HG02852 (cell line): ENCODE measurements around the gene CAMK2B.

Source experiments
- ATAC-seq: cut with Tn5 transposase; IDR thresholded peaks from one replicate; pipeline ENCODE4 v1.9.1; 2021; ENCODE audit warnings: mild to moderate bottlenecking, moderate library complexity; ENCODE audit not compliant: unreplicated experiment

CAMK2B gene

DNA sequence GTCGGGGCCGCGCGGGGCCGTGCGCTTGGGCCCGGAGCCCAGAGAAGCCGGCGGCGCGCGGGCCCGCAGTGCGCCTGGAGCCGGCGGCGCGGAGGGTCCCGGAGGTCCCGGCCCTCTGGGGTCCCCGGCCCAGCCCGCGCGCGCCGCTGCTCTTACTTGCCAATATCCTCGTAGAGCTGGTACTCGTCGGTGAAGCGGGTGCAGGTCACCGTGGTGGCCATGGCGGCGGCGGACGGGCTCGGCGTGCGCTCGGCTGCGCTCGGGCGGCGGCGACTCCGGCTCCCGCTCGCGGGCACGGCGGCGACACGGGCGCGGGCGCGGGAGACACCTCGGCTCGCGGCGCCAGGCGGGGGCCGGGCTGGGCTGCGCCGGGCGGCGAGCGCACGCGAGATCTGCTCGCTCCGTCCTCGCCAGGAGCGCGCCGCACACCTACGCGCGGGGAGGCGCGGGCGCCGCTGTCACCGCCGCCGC, at the start of gene CAMK2B:
TSS of gene CAMK2B (minus strand) at position 394 of the 471 bp plus-strand sequence. CDS start at position 221, 173 bp downstream.
- no peak for ATAC-seq

DNA sequence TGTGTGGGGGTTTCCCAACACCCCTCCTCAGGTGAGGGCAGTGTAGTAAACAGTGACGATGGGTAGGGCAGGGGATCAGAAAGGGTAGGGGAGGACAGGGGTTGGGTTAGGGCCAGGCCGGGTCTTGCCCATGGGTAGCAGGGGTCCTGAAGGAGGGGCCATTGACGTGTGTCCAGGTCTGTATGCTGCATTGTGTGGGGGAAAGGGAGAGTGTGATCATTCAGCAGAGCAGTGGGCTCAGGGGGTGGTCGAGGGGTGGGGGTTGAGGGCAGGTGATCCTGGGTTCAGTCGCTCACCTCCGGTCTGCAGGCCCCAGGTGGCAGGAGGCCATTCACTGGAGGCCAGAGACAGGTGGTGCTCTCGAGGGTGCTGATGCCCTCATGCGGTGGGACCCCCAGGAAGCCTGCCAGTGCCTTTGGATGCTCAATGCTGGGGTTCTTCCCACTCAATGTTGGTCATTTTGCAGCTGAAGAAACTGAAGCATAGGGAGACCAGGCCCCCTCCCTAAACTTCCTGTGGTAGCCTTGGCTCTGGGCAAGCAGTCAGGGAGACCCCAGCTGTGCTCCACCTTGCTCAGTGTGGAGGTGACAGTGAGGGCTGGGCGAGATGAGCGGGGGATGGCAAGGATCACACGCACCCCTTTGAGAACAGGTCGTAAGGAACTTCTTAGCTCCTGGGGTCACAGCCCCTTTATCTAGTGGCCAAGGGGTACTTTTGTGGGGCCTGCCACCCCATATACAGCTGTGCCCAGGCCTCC, 48.8 kb upstream of the CAMK2B start:
- no peak for ATAC-seq

DNA sequence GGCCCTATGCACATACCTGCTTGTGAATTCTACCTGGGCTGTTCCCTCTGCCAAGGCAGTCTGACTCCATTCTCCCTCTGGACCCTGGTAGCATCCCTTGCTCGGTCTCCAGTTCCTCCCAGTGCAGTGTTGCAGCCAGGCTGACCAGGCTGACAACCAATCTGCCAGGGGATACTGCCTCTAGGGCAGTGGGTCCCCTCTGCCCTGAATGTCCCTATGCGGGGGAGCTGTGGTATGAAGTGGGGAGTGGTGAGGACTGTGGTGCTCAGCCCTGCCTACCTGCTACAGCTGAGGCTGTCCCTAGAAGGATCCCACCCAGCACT, 48.0 kb upstream of the CAMK2B start:
- no peak for ATAC-seq

DNA sequence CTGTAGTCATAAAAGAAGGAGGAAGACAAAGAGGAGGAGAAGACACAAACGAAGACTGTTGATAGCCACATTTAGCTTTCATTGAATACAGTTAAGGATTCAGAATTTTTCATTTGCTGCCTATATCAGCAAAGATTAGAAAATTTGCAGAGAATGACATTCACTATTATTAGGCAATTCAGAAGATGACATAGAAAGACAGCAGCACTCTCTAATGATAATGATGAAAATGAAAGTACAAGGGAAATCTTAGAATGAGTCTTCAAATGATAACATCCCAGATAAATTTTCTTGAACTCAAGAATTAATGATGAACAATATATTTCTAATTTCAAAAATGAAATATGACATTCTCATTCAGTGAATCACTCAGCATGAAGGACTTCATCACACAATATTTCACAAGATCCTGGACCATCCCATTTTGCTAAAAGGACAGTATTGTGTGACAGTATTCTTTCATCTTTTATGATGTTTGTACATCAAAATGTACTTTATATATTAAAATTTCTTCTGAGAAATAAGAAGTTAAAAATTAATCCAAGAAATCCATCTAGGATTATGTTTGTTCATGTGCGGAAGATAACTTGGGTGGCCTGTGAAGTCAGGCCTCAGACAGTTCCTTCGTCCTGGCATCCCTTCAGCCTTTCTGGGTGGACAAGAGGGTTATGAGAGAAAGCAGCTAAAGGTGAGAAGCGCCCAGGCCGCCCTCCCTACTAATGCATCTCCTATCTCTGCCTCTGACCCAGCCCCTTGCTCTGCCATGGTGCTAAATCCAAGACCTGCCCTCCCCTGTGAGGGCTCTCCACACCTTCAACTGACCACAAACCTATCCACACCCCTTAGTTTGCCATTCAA, 47.4 kb upstream of the CAMK2B start:
- no peak for ATAC-seq

DNA sequence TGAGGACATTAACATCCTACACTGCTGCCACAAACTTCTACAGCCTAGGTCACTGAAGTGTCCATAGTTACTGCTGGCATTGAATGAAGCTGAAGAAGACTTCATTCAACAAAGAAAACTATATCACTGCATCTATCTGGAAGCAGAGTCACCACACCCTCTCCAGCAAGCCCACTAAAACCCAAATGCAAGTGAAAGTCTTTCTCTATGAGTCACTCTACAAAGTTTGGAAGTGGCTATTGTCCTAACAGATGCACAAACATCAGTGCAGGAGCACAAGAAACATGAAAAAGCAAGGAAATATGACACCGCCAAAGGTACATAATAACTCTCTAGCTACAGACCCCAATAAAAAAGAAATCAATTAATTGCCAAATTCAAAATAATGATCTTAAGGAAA, 43.5 kb upstream of the CAMK2B start:
- no peak for ATAC-seq

DNA sequence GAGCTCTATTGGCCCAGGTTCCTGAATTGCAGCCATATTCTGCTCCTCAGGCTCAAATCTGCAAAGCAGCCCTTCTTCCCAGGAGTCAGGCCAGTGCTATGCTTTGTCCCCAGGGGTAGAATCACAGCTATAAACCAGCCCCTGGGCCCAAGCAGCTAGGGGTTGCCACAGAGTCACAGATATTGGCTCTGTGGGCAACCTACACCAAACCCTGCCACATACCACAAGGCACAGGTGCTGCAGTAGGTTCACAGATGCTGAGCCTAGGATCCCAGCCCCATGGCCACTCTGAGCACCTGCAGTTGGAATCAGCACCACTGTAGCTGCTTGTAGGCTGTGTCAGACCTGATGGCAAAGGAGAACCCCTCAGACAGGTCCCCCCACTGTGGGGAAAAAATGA, 43.1 kb upstream of the CAMK2B start:
- no peak for ATAC-seq

DNA sequence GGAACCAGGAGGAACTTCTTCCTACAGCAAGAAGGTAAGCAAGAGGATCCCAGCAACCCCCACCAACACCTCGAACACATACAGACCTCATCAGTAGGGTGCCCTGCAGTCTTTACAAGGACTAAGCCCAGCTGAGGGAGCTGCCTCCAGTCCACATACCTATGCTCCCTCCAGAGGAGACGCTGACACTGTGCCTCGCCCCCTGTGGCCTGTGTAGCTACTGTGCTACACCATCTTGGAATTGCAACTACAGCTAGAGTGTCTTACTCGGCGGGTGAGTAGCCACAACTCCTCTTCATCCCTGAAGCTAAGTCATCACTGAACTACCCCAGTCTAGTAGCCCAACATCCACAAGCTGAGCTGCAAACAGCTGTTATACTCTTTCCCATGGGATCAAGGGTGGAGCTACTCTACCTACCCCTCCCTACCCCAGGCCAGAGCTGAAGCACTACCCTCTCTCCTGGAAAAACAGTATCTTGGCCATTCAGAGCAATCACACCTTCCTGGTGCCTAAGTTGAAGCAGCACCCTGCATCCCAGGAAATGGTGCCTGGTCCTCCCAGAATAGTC, 42.2 kb upstream of the CAMK2B start:
- ATAC-seq, result no peak

DNA sequence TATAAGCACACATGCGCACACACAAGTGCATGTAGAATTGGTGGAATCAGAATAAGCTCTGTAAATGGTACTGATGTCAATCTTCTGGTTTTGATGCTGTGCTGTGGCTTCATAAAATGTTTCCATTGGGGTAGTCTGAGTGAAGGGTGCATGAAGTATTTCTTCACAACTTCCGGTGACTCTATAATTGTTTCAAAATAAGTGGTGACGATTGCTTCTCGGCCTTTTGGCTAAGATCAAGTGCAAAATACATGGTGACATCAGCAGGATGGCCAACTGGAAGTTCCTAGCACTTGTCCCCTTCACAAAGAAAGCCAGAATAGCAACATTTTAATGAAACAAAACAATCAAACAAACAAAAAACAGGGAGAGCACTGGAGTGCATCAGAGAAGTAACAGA, 41.6 kb upstream of the CAMK2B start:
- no peak for ATAC-seq

DNA sequence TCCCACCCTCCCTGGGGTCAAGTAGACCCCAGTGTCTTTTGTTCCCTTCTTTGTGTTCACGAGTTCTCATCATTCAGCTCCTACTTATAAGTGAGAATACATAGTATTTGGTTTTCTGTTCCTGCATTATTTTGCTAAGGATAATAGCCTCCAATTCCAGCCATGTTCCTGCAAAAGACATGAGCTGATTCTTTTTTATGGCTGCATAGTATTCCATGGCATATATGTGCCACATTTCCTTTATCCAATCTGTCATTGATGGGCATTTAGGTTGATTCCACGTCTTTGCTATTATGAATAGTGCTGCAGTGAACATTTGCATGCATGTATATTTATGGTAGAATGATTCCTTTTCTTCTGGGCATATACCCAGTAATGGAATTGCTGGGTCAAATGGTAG, 28.3 kb upstream of the CAMK2B start:
- no peak for ATAC-seq

DNA sequence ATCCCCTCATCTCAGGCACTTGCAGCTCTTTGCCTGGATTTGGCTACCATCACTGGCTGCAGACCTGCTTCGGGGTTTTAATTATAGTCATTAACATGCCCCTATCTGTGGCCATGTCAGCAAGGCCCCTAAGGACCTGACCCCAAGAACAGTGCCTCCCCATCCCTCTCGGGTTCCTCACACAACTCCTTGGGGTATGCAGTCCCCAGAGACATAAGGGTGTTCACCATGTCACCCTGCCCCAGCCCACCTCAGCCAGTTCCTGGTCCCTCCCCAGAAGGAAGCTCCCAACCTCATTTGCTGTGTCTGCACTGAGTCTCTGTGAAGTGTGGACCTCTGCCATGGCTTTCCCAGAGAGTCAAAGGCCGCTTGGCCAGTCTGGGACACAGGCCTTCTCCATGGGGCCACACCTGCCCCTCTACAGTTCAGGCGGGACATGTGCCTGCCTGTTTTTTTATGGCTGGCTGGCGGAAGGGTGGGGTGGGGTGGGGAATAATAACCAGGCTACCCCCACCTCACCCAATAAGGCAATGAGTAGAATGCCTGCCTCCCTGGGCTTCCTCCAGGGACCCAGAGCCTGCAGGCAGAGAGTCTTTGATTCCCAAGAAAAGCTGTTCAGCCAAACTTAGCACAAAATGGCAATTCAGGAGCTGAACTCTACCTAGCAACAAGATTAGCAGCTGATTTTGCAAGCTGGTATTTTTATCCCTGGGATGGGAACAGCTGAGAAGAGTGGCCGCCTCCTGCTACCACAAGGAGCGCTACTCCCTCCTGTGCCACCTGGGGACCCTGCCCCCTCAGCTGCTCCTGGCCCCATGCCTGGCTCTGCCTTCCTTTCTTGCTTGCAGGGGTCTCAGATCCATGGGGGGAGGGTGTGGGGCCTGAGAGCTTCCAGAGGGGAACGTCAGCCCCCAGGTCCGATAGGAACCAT, 23.7 kb upstream of the CAMK2B start:
- no peak for ATAC-seq

DNA sequence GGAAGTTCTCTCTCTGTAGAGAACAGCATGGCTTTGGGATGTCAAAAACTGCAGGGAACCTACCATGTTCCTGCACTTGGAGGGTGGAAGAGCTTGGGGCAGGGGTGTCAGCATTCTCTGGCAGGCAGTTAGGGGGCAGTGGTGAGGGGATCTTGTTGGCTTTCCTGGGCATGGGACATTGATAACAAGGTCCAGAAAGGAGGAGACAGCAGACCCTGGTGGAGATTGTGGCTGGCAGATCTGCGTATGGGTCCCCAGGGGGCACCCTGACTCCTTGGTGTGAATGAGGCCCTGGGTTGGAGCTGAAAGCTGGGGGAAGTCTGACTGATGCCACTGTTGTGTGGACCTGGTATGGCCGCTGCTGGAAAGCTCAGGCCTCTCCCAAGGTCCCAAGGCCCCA, 22.9 kb upstream of the CAMK2B start:
- ATAC-seq, result no peak

DNA sequence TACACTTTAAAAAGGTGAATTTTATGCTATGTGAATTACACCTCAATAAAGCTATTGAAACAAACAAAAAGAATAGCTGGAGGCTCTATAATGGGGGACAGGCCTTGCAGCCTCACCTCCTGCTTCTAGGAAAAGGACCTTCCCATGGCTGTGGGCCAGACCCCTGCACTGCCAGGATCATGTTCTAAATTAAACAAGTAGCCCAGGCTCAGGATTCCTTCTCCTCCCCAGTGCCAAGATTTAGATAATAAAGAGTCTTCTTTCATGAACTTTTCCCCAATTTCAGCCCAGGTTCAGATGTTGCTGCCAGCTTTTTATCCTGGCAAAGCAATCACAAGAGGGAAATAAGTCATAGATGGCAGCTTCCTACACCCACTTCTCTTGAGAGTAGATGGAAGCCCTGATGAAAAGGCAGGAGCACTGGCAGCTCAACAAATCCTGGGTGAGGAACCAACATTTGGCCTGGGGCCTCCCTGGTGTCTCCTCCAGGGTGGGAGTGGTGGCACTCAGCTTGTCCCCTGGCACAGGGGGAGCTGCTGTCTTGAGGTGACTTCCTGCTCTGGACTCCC, 22.2 kb upstream of the CAMK2B start:
- no peak for ATAC-seq

DNA sequence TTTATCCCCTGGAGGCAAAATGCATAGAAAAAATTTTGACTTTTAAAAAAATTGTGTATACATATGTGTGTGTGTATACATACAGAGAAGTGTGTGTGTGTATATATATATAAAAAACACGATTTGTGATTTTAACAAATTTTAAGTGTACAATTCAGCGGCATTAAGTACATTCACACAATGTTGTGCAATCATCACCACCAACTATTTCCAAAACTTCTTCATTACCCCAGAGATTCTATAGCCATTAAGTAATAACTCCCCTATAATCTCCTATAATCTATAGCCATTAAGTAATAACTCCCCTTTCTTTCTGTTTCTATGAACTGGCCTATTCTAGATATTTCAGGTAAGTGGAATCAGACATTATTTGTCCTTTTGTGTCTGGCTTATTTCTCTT, 20.7 kb upstream of the CAMK2B start:
- ATAC-seq, result no peak

DNA sequence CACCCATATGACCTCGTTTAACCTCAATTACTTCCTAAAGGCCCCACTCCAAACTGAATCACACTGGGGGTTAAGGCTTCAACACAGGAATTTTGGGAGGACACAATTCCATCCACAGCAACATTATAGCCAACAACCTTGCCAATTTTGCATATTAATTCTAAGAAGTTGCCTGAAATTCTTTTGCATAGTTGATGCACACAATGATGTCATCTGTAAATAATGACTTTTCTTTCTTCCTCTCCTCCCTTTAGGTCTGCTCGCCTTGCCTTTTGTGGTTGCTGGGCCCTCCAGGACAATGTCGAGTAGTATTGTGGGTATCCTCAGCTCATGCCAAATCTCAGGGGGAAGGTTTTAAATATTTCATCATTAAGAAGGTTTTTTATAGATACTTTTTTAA, 16.0 kb upstream of the CAMK2B start:
- ATAC-seq, result no peak

DNA sequence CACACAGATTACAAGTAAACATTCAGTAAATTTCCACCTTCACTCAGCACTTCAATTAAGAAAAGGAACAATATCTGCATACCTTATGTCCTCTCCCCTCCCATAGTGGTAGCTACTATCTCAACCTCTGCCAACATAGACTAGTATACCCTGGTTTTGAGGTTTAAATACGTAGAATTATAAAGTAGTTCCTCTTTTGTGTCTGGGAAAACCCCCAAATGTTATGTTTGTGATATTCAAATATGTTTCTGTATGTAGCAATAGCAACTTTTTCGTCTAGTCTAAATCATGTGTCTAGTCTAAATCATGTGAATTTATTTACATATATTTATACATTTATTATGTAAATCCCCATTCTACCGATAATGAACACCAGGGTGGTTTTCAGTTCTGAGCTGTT, 13.2 kb upstream of the CAMK2B start:
- no peak for ATAC-seq

DNA sequence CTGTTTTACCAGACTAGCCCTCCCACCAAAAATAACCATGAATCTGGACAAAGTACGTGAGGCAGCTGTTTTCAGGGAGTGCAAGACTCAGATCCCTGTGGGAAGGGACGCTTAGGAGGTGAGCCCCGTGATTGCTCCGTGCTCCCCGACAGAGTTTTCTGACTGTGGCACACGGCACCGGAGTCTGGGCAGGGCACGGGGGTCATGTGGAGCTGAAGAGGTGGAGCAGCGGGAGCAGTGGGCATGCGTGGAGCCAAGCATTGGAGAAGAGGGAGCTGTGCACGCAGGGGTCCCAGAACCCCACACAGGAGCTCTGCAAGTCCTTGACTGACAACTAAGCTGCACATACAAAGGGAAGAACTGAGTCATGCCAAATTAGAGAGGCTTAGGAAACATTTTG, 11.1 kb upstream of the CAMK2B start:
- no peak for ATAC-seq

DNA sequence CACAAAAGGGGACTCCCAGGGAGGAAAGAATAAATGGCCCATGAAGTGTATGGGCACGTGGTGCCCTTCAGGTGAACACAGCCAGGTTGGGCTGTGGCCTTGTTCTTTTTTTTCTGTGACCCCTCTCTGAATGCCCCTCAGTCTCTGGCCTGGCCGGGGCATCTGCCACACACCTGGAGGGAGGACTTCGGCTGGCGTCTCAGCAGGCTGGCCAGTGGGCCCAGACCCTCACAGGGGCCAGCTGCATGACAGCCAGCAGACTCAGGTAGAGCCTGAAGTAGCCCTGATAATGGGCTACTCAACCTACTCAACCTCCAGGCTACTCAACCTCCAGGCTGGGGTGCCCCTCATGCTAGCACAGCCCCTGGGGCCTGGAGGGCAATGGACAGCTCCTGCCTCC, 9.8 kb upstream of the CAMK2B start:
- no peak for ATAC-seq

DNA sequence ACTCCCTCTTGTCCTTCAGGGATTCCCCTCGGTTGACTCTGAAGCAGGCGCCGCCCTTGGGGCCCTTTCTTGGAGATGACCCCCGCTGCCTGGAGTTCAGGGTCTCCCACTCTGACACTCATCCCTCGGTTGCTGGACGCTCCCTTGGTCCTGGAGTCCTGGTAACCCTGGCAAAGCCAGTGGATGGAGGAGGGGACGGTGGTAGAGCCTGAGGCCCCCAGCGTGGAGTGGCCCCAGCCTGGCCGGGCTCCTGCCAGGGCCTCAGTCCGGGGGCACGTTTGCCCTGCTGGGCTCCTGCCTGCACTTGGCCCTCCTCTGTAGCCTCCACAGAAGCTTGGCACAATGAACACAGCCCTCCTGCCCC, 9.3 kb upstream of the CAMK2B start:
- no peak for ATAC-seq

DNA sequence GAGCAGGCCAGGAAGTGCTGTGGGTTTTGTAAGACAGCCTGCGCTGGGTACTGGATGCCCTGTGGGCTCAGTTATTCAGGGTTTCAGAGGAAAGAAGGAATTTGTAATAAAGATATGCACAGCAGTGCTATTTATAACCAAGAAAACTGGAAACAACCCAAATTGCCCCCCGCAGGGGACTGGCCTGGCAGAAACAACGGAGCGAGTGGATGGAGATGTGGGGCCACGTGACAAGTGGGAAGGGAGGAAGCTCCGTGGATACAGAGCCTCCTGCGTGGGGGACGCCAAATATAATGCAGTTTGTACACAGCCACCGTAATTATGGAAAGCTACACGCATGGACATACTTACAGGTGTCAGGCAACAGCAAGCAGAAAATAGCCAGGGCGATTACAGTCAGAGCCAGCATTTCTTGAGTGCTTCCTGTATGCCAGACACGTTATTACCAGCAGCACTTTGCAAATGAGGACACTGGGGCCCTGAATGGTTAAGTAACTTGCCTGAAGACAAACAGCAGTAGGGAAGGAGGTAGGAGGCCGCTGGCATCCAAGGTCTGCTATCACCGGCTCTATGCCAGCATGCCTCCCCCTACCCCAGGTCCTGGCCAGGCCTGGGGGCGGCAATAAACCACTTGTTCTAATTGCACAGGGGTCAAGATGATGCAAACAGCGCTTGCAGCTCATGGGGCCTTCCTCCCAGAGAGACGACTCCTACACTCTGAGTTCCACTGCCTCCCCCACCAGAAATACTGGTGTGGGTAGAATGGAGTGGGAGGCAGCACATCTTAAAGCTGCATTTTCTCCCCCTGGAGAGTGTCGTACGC, 8.7 kb upstream of the CAMK2B start:
- ATAC-seq, result no peak

DNA sequence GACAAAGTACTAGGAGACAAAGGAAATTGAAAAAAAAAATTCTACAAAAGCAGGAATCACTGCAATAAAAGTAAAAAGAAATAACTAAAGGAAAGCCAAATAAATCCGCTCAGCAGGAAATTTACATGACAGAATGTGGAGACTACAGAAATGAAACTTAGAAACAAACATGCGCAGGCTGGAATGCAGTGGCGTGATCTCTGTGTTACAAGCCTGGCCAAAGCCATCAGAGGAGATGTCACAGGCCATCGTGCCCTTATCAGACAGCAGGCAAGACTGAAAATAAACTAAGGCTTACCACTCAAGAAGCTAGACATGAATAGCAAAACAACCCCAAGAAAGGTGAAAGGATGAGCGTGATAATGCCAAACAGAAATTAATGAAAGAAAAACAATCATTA, 6.3 kb upstream of the CAMK2B start:
- ATAC-seq, result no peak
